Endothelial cell of umbilical vein (primary cell): ENCODE measurements around the gene ARNT2. TPM values are rescaled to one million over a fixed set of nuclear protein-coding genes. Genes with fewer than 3 reads are reported as not detected.

Source experiments
- BruUV-seq: library from RNA; stranded (reverse); fragments of 400-500 nt; replicated peaks from 2 replicates; lab custom pipeline; 2021; lab: Mats Ljungman, UMichigan
- CTCF ChIA-PET: fragments of 300-600, 350-600 bp; sonication (Branson Sonifier 250); formaldehyde crosslinking; loops from one replicate; lab custom pipeline; 2021; ENCODE audit warnings: antibody characterized with exemption, inconsistent platforms; lab: Charles Lee
- POLR2A ChIA-PET: fragments of 300-600, 350-600 bp; sonication (Branson Sonifier 250); formaldehyde crosslinking; loops from one replicate; lab custom pipeline; 2021; ENCODE audit warnings: antibody characterized with exemption, inconsistent platforms; lab: Charles Lee
- DNase-seq: peaks from one replicate; pipeline ENCODE4 v3.0.0-alpha.2; 2011; ENCODE audit warnings: low read depth, low spot score
- FAIRE-seq: peaks from 2 replicates; lab custom pipeline; 2011; peaks lifted over from hg19 to GRCh38; lab: Jason Lieb, UNC
- H2AFZ ChIP-seq: 2 replicates; pipeline ENCODE4 v1.6.0; 2012; ENCODE audit warnings: low read depth, low read length, control low read depth, inconsistent platforms
- H3K27ac ChIP-seq: 2 replicates; pipeline ENCODE4 v1.5.1; 2011; ENCODE audit warnings: low read depth, mild to moderate bottlenecking, control low read depth, low read length, moderate library complexity; ENCODE audit not compliant: insufficient read depth
- H3K27me3 ChIP-seq, 2 experiments: 2 replicates each; pipeline versions ENCODE4 v1.6.0 to v1.6.1; 2011; ENCODE audit warnings: low read length in 2 of 2, mixed read lengths in 1 of 2; ENCODE audit not compliant: control insufficient read depth in 2 of 2, insufficient read depth in 2 of 2
- H3K36me3 ChIP-seq, 2 experiments: 2 replicates in 1 of 2; 3 replicates in 1 of 2; pipeline ENCODE4 v1.5.1; 2011; ENCODE audit warnings: low read length in 2 of 2, mild to moderate bottlenecking in 1 of 2, moderate library complexity in 1 of 2; ENCODE audit not compliant: control insufficient read depth in 2 of 2, insufficient read depth in 2 of 2; ENCODE audit errors: extremely low read depth in 1 of 2
- H3K4me1 ChIP-seq: 3 replicates; pipeline ENCODE4 v1.5.1; 2011; ENCODE audit warnings: mild to moderate bottlenecking, low read length; ENCODE audit not compliant: control insufficient read depth, insufficient read depth; ENCODE audit errors: extremely low read depth
- H3K4me2 ChIP-seq: 2 replicates; pipeline ENCODE4 v1.6.1; 2011; ENCODE audit warnings: low read length, control low read depth, mixed read lengths; ENCODE audit not compliant: insufficient read depth
- H3K4me3 ChIP-seq, 3 experiments: fragments of 200-600 bp in 1 of 3; sonication (generic), shearing (Covaris generic) in 1 of 3; replicated peaks in 1 of 3; 2 replicates each; pipeline ENCODE4 v1.5.1; 2011 to 2016; ENCODE audit warnings: control low read depth in 3 of 3, low read length in 3 of 3, mild to moderate bottlenecking in 2 of 3, inconsistent platforms in 1 of 3, low read depth in 1 of 3, moderate library complexity in 1 of 3; ENCODE audit not compliant: insufficient read depth in 1 of 3
- H3K79me2 ChIP-seq: 2 replicates; pipeline ENCODE4 v1.6.0; 2012; ENCODE audit warnings: low read length, inconsistent platforms; ENCODE audit not compliant: control insufficient read depth, insufficient read depth
- H3K9ac ChIP-seq: replicated peaks from 2 replicates; pipeline ENCODE3; 2011; ENCODE audit warnings: low read length, control low read depth; ENCODE audit not compliant: insufficient read depth; ENCODE audit errors: extremely low read depth
- H3K9me1 ChIP-seq: replicated peaks from 3 replicates; pipeline ENCODE4 v1.6.0; 2011; ENCODE audit warnings: mild to moderate bottlenecking, low read length; ENCODE audit not compliant: control insufficient read depth, insufficient read depth; ENCODE audit errors: extremely low read depth
- H3K9me3 ChIP-seq: replicated peaks from 2 replicates; pipeline ENCODE4 v1.5.1; 2012; ENCODE audit warnings: low read length, inconsistent platforms; ENCODE audit not compliant: control insufficient read depth, insufficient read depth
- H4K20me1 ChIP-seq: replicated peaks from 2 replicates; pipeline ENCODE3; 2011; ENCODE audit warnings: mild to moderate bottlenecking, low read length; ENCODE audit not compliant: control insufficient read depth, insufficient read depth; ENCODE audit errors: extremely low read depth
- CTCF ChIP-seq, 2 donors: IDR thresholded peaks; 1 replicate in 1 of 2; 2 replicates in 1 of 2; pipeline ENCODE4 v1.5.1; 2011; ENCODE audit warnings: low read length in 2 of 2, mild to moderate bottlenecking in 2 of 2, moderate library complexity in 2 of 2, control low read depth in 1 of 2, inconsistent platforms in 1 of 2, low read depth in 1 of 2; ENCODE audit not compliant: insufficient read depth in 1 of 2; ENCODE audit errors: extremely low read depth in 1 of 2
- EZH2 ChIP-seq: IDR thresholded peaks from 2 replicates; pipeline ENCODE4 v1.6.1; 2012; ENCODE audit warnings: borderline replicate concordance, low read depth, mild to moderate bottlenecking, moderate library complexity, low read length, inconsistent platforms; ENCODE audit not compliant: severe bottlenecking
- FOS ChIP-seq: IDR thresholded peaks from 2 replicates; pipeline ENCODE4 v1.6.1; 2011; ENCODE audit warnings: mild to moderate bottlenecking, low read length, moderate library complexity, borderline replicate concordance; ENCODE audit not compliant: insufficient read depth
- GATA2 ChIP-seq: IDR thresholded peaks from 2 replicates; pipeline ENCODE4 v1.7.0; 2011; ENCODE audit warnings: low read depth, mild to moderate bottlenecking, moderate library complexity, mixed read lengths, low read length; ENCODE audit not compliant: insufficient read length, insufficient read depth
- JUN ChIP-seq: IDR thresholded peaks from 2 replicates; pipeline ENCODE4 v1.6.1; 2011; ENCODE audit warnings: borderline replicate concordance, low read depth; ENCODE audit not compliant: insufficient read length, insufficient read depth
- MAX ChIP-seq: IDR thresholded peaks from 2 replicates; pipeline ENCODE4 v1.6.1; 2011; ENCODE audit not compliant: insufficient read depth, insufficient read length
- MYC ChIP-seq: IDR thresholded peaks from one replicate; pipeline ENCODE4 v1.6.1; 2011; ENCODE audit warnings: mild to moderate bottlenecking, low read depth, low read length
- POLR2A ChIP-seq: IDR thresholded peaks from 2 replicates; pipeline ENCODE4 v1.6.1; 2012; ENCODE audit warnings: low read depth, mild to moderate bottlenecking, control low read depth, low read length
- POLR2AphosphoS5 ChIP-seq: IDR thresholded peaks from 2 replicates; pipeline ENCODE4 v1.6.1; 2012; ENCODE audit warnings: low read depth, mild to moderate bottlenecking, control low read depth, low read length, moderate library complexity; ENCODE audit not compliant: insufficient read depth
- dilution Hi-C: fragments of 300-500 bp; cut with MboI; formaldehyde crosslinking; loops from one replicate; pipeline ENCODE4 v1.15.0; 2019; ENCODE audit warnings: low sequenced_read_pairs; ENCODE audit not compliant: extremely low pct_ligation_motif_present
- intact Hi-C: fragments of 100-400 bp; cut with micrococcal nuclease; formaldehyde crosslinking; loops from one replicate; pipeline ENCODE4 v1.10.0; 2022
- polyA plus RNA-seq, 4 experiments: library from polyadenylated mRNA; depleted of rRNA in 3 of 4; stranded (reverse) in 3 of 4; unstranded in 1 of 4; fragments of >200 nt; gene quantifications; 2 replicates each; pipeline versions ENCODE4 v1.2.1 to v1.2.3, GENCODE V29; 2011 to 2012; ENCODE audit warnings: missing spikeins in 1 of 4
- total RNA-seq: library from RNA; stranded (reverse); gene quantifications from 2 replicates; pipeline ENCODE4 v1.2.3, GENCODE V29; 2021

ARNT2 gene
- total and polyA plus RNA-seq, 2 donors (not counting 3 experiments of a cell fraction or from before 2014, with no cell fraction given): 0.03 to 0.20 TPM

DNA sequence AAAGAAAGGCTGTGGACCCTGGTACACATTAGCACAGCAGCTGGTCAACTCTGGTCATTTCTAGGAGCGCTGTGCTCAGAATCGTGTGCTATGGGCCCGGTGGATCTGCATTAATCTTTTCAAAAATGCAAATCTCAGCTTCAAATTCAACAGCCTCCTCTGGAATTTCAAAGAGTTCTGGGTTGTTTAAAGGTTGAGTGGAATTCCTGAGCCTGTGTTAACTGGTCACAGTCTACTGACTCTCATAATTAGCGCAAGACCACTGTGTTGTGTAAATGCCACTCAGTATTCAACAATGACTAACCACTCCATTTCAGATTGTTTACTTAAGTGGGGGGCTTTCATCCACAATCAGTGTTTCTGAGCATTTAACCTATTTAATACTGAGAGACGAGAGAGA lies 2.7 kb upstream of the ARNT2 start:
- ChIA-PET CTCF (no interaction called here), POLR2A (no interaction called here)
- Histone ChIP-seq H3K9ac (no peak overlapping the region), H3K9me1 (no peaks in the 10 kb centered on the region), H3K4me3 (no peak overlapping the region), H3K4me1 (no peaks in the 10 kb centered on the region), H3K27me3 (peaks cover 28 to 41% of the 10 kb centered on the region in 2 experiments), H2AFZ (no peak overlapping the region), H3K4me2 (no peak overlapping the region), H3K27ac (no peak overlapping the region), H3K9me3 (no peaks in the 10 kb centered on the region), H3K36me3 (no peaks in the 10 kb centered on the region), H4K20me1 (no peaks in the 10 kb centered on the region), H3K79me2 (no peaks in the 10 kb centered on the region)
- BruUV-seq: no TSS peak
- intact Hi-C loops: no loop called here
- DNase-seq (no peak), FAIRE-seq (no peak)
- no peak for TF ChIP-seq JUN
- TF ChIP-seq MAX: no peak
- TF ChIP-seq GATA2: no peak
- TF ChIP-seq CTCF (IDR thresholded peaks at IDR 0.05; ENCODE audit: extremely low read depth in 1 of 2, insufficient read depth in 1 of 2, low read depth in 1 of 2, low read length in 2 of 2): no peak
- no peak for TF ChIP-seq POLR2A
- TF ChIP-seq FOS: no peak
- no peak for TF ChIP-seq EZH2
- no peak for TF ChIP-seq POLR2AphosphoS5
- no peak for TF ChIP-seq MYC
- dilution Hi-C loops: no loop called here
